ENCODE measurements around the gene MALRD1.

MALRD1 gene

GRCh38 chr10:19577807-19578206, 529.2 kb downstream of the MALRD1 start:
- Histone ChIP-seq H3K27me3 (ENCODE audit: insufficient read depth, low read length) (no peaks in the 10 kb centered on the region), H3K9me2 (ENCODE audit: low read depth, low read length) (no peaks in the 10 kb centered on the region), H3K79me2 (ENCODE audit: insufficient read depth, low read length) (no peaks in the 10 kb centered on the region), H2AFZ (ENCODE audit: low read length) (no peak overlapping the region), H4K20me1 (ENCODE audit: insufficient read depth, low read length) (no peaks in the 10 kb centered on the region), H3K4me2 (ENCODE audit: low read length) (no peak overlapping the region), H3K27ac (ENCODE audit: low read depth, low read length, poor library complexity, severe bottlenecking) (no peak overlapping the region), H3K4me1 (ENCODE audit: insufficient read depth, low read length, severe bottlenecking) (no peaks in the 10 kb centered on the region), H3F3A (ENCODE audit: insufficient read depth, low read length) (no peaks in the 10 kb centered on the region), H3K9me3 (ENCODE audit: low read length) (no peaks in the 10 kb centered on the region), H3K9ac (ENCODE audit: low read length) (no peak overlapping the region), H3K4me3 (ENCODE audit: low read depth, low read length, poor library complexity, severe bottlenecking) (no peak overlapping the region), H3K36me3 (ENCODE audit: insufficient read depth, low read length) (no peaks in the 10 kb centered on the region)
- no peak for TF ChIP-seq CTCF (IDR thresholded peaks at IDR 0.05; ENCODE audit: low read length)

GRCh38 chr10:19578571-19578970, 530.0 kb downstream of the MALRD1 start:
- Histone ChIP-seq H3K27ac (ENCODE audit: low read depth, low read length, poor library complexity, severe bottlenecking) (no peak overlapping the region), H3K4me2 (ENCODE audit: low read length) (no peak overlapping the region), H3F3A (ENCODE audit: insufficient read depth, low read length) (no peaks in the 10 kb centered on the region), H3K4me3 (ENCODE audit: low read depth, low read length, poor library complexity, severe bottlenecking) (no peak overlapping the region), H3K27me3 (ENCODE audit: insufficient read depth, low read length) (no peaks in the 10 kb centered on the region), H4K20me1 (ENCODE audit: insufficient read depth, low read length) (no peaks in the 10 kb centered on the region), H3K9ac (ENCODE audit: low read length) (no peak overlapping the region), H3K9me2 (ENCODE audit: low read depth, low read length) (no peaks in the 10 kb centered on the region), H2AFZ (ENCODE audit: low read length) (no peak overlapping the region), H3K9me3 (ENCODE audit: low read length) (no peaks in the 10 kb centered on the region), H3K79me2 (ENCODE audit: insufficient read depth, low read length) (no peaks in the 10 kb centered on the region), H3K4me1 (ENCODE audit: insufficient read depth, low read length, severe bottlenecking) (no peaks in the 10 kb centered on the region), H3K36me3 (ENCODE audit: insufficient read depth, low read length) (no peaks in the 10 kb centered on the region)
- TF ChIP-seq EZH2 (IDR thresholded peaks at IDR 0.05; ENCODE audit: borderline replicate concordance, low read length) (no peak), CTCF (IDR thresholded peaks at IDR 0.05; ENCODE audit: low read length) (no peak)

- Histone ChIP-seq H3K79me2 (ENCODE audit: insufficient read depth, low read length) (no peaks in the 10 kb centered on the region), H3K4me1 (ENCODE audit: insufficient read depth, low read length, severe bottlenecking) (no peaks in the 10 kb centered on the region), H3F3A (ENCODE audit: insufficient read depth, low read length) (no peaks in the 10 kb centered on the region), H3K4me2 (ENCODE audit: low read length) (no peak overlapping the region), H3K9ac (ENCODE audit: low read length) (no peak overlapping the region), H3K27ac (ENCODE audit: low read depth, low read length, poor library complexity, severe bottlenecking) (no peak overlapping the region), H2AFZ (ENCODE audit: low read length) (no peak overlapping the region), H3K27me3 (ENCODE audit: insufficient read depth, low read length) (no peaks in the 10 kb centered on the region), H3K4me3 (ENCODE audit: low read depth, low read length, poor library complexity, severe bottlenecking) (no peak overlapping the region), H4K20me1 (ENCODE audit: insufficient read depth, low read length) (no peaks in the 10 kb centered on the region), H3K9me2 (ENCODE audit: low read depth, low read length) (no peaks in the 10 kb centered on the region), H3K36me3 (ENCODE audit: insufficient read depth, low read length) (no peaks in the 10 kb centered on the region), H3K9me3 (ENCODE audit: low read length) (no peaks in the 10 kb centered on the region)
- TF ChIP-seq EZH2 (IDR thresholded peaks at IDR 0.05; ENCODE audit: borderline replicate concordance, low read length) (no peak), CTCF (IDR thresholded peaks at IDR 0.05; ENCODE audit: low read length) (no peak)
Measured at GRCh38 chr10:19579761-19580545, 531.4 kb downstream of the MALRD1 start.

Measured in OCI-LY1 (cell line).